Testis (tissue), 3 donors: ENCODE results near the gene CXCL13. TPM values are rescaled to one million over a fixed set of nuclear protein-coding genes. Genes with fewer than 3 reads are reported as not detected.
"Not testable (repeated sequence)": the region's sequence is repeated elsewhere in the genome, so short reads cannot be mapped to it uniquely, and the experiment has no call there.

Experiments used
- DNase-seq: peaks from one replicate; pipeline ENCODE4 v3.0.0-alpha.2; 2019
- H3K27ac ChIP-seq, 2 donors: fragments of 200-600 bp; sonication (generic); one replicate each; pipeline ENCODE4 v1.5.1; 2019
- H3K27me3 ChIP-seq: fragments of 200-600 bp; sonication (generic); one replicate; pipeline ENCODE4 v1.5.1; 2019
- H3K36me3 ChIP-seq: fragments of 200-600 bp; sonication (generic); one replicate; pipeline ENCODE4 v1.5.1; 2017; ENCODE audit warnings: low read depth; ENCODE audit errors: missing control alignments
- H3K4me1 ChIP-seq: fragments of 200-600 bp; sonication (generic); one replicate; pipeline ENCODE4 v1.5.1; 2019
- H3K4me3 ChIP-seq, 2 donors: fragments of 200-600 bp; sonication (generic); one replicate each; pipeline ENCODE4 v1.5.1; 2017 to 2019
- H3K9me3 ChIP-seq: fragments of 200-600 bp; sonication (generic); one replicate; pipeline ENCODE4 v1.5.1; 2017
- CTCF ChIP-seq, 3 experiments: fragments of 450-650 bp in 2 of 3; fragments of 200-600 bp in 1 of 3; sonication (generic) in 1 of 3; IDR thresholded peaks; one replicate each; pipeline ENCODE4 v1.5.1; 2016 to 2019; ENCODE audit warnings: antibody characterized with exemption in 3 of 3, mild to moderate bottlenecking in 2 of 3, moderate library complexity in 1 of 3
- POLR2A ChIP-seq: fragments of 450-650 bp; IDR thresholded peaks from one replicate; pipeline ENCODE4 v1.6.1; 2017; ENCODE audit warnings: antibody characterized with exemption, mild to moderate bottlenecking, moderate library complexity
- WGBS, 2 donors: methylation state at CpG; one replicate each; pipeline ENCODE4 v1.1.5; 2018; 5-methylcytosine and 5-hydroxymethylcytosine counted together
- intact Hi-C: fragments of 100-400 bp; cut with DNase I; formaldehyde crosslinking; loops from one replicate; pipeline ENCODE4 v1.15.1; 2023; ENCODE audit warnings: low total_unique reads
- polyA plus RNA-seq: library from polyadenylated mRNA; stranded (reverse); fragments of 350-450 nt; fragmentation: Illumina TruSeq; extraction: RNeasy Lipid Tissue Mini Kit (QIAGEN cat#74804); gene quantifications from one replicate; pipeline ENCODE4 v1.2.3, GENCODE V29; 2014; ENCODE audit warnings: low read depth, low replicate concordance; ENCODE audit not compliant: insufficient read depth
- total RNA-seq, 2 donors: library from RNA; depleted of rRNA; stranded (reverse); fragments of >200 nt; gene quantifications; one replicate each; pipeline ENCODE4 v1.2.3, GENCODE V29; 2016

The CXCL13 gene
- total and polyA plus RNA-seq, 3 donors from 2014 or later, result 0.56 to 2.0 (median 1.7) TPM

- intact Hi-C loops, result no loop called here
- no peak for TF ChIP-seq CTCF (IDR thresholded peaks at IDR 0.05)
- no peak for TF ChIP-seq POLR2A
Observed at GRCh38 chr4:77567549-77567948, 38.1 kb upstream of the CXCL13 start.

GRCh38 chr4:77570508-77571214 is 35.0 kb upstream of the CXCL13 start:
- H3K36me3 ChIP-seq, H3K4me3 ChIP-seq, H3K27me3 ChIP-seq, intact Hi-C loops, H3K4me1 ChIP-seq, H3K9me3 ChIP-seq, H3K27ac ChIP-seq, DNase-seq: not testable (repeated sequence)
- WGBS, 2 donors, result 89 to 91% methylated on average over 8 to 32 of the region's 32 CpGs

More at GRCh38 chr4:77567549-77567948, 38.1 kb upstream of the CXCL13 start:
- peaks cover 33% of the 10 kb centered on the region for H3K4me1 ChIP-seq
- no peak overlapping the region for H3K4me3 ChIP-seq
- no peaks in the 10 kb centered on the region for H3K36me3 ChIP-seq
- H3K27ac ChIP-seq, result no peak overlapping the region
- DNase-seq, result no peak
- H3K27me3 ChIP-seq, result no peaks in the 10 kb centered on the region
- H3K9me3 ChIP-seq, result no peaks in the 10 kb centered on the region

- Histone ChIP-seq H3K4me3 (no peak overlapping the region), H3K27me3 (no peaks in the 10 kb centered on the region), H3K27ac (no peak overlapping the region), H3K9me3 (no peaks in the 10 kb centered on the region), H3K4me1 (no peaks in the 10 kb centered on the region), H3K36me3 (no peaks in the 10 kb centered on the region)
- no peak for DNase-seq
- intact Hi-C loops, result no loop called here
- TF ChIP-seq CTCF (IDR thresholded peaks at IDR 0.05) (no peak), POLR2A (no peak)
Observed at GRCh38 chr4:77576351-77576750, 29.3 kb upstream of the CXCL13 start.

GRCh38 chr4:77578145-77578544 is 27.5 kb upstream of the CXCL13 start:
- no peaks in the 10 kb centered on the region for H3K4me1 ChIP-seq
- H3K4me3 ChIP-seq, result no peak overlapping the region
- H3K27ac ChIP-seq, result no peak overlapping the region
- WGBS, 2 donors, result 41 to 53% methylated on average over 2 of the region's 2 CpGs
- H3K9me3 ChIP-seq, result no peaks in the 10 kb centered on the region
- H3K27me3 ChIP-seq, result no peaks in the 10 kb centered on the region
- intact Hi-C loops, result no loop called here
- no peak for DNase-seq
- TF ChIP-seq POLR2A, result no peak
- peak in 1 of 3 experiments; percentile 8 for TF ChIP-seq CTCF (IDR thresholded peaks at IDR 0.05)
- H3K36me3 ChIP-seq, result no peaks in the 10 kb centered on the region

- 64 to 80% methylated on average over 2 of the region's 2 CpGs for WGBS, 2 donors
- H3K27me3 ChIP-seq, result no peaks in the 10 kb centered on the region
- H3K4me1 ChIP-seq, result no peaks in the 10 kb centered on the region
- H3K4me3 ChIP-seq, result no peak overlapping the region
- intact Hi-C loops, result no loop called here
- no peaks in the 10 kb centered on the region for H3K9me3 ChIP-seq
- H3K27ac ChIP-seq, result no peak overlapping the region
- no peaks in the 10 kb centered on the region for H3K36me3 ChIP-seq
- DNase-seq, result no peak
- no peak for TF ChIP-seq POLR2A
- no peak for TF ChIP-seq CTCF (IDR thresholded peaks at IDR 0.05)
Observed at GRCh38 chr4:77579406-77580076, 26.1 kb upstream of the CXCL13 start.
